HG03575 (cell line): Measurements from ENCODE around the gene ASMTL.
"Not testable (repeated sequence)": the region's sequence is repeated elsewhere in the genome, so short reads cannot be mapped to it uniquely, and the experiment has no call there.

Experiments
- ATAC-seq: cut with Tn5 transposase; IDR thresholded peaks from one replicate; pipeline ENCODE4 v1.9.1; 2021; ENCODE audit not compliant: unreplicated experiment, insufficient number of reproducible peaks, low FRiP score; ENCODE audit errors: extremely low read depth

The ASMTL gene, protein sequence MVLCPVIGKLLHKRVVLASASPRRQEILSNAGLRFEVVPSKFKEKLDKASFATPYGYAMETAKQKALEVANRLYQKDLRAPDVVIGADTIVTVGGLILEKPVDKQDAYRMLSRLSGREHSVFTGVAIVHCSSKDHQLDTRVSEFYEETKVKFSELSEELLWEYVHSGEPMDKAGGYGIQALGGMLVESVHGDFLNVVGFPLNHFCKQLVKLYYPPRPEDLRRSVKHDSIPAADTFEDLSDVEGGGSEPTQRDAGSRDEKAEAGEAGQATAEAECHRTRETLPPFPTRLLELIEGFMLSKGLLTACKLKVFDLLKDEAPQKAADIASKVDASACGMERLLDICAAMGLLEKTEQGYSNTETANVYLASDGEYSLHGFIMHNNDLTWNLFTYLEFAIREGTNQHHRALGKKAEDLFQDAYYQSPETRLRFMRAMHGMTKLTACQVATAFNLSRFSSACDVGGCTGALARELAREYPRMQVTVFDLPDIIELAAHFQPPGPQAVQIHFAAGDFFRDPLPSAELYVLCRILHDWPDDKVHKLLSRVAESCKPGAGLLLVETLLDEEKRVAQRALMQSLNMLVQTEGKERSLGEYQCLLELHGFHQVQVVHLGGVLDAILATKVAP

GRCh38 chrX:1452516-1453394, at the start of gene ASMTL:
Gene ASMTL, minus strand, starts transcription at chrX:1452909. Its CDS starts 69 bp downstream, at chrX:1452840.
- ATAC-seq = no peak

DNA sequence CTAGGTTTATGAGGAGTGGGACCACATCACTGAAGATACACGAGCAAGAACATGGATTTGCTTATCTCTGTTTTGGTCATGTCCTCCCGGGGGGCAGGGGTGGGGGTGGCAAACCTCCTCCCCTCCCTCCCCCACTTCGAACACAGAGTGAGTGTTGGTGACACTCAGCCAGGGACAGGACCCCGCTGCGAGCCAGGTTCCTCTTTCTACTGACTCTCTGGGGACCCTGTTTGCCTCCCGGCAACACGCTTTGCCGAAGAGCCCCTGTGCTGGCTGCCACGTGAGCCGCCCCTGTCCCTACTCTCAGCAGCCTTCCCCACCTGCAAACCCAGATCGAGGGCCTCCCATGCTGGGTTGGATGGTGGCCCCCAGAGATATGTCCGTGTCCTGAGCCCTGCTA, 49.5 kb upstream of the ASMTL start:
- ATAC-seq = peak; percentile 22

- ATAC-seq = peak; percentile 34
Observed at GRCh38 chrX:1500701-1501624, 48.3 kb upstream of the ASMTL start.

- ATAC-seq = no peak
Observed at GRCh38 chrX:1496076-1496475, 43.4 kb upstream of the ASMTL start.

DNA sequence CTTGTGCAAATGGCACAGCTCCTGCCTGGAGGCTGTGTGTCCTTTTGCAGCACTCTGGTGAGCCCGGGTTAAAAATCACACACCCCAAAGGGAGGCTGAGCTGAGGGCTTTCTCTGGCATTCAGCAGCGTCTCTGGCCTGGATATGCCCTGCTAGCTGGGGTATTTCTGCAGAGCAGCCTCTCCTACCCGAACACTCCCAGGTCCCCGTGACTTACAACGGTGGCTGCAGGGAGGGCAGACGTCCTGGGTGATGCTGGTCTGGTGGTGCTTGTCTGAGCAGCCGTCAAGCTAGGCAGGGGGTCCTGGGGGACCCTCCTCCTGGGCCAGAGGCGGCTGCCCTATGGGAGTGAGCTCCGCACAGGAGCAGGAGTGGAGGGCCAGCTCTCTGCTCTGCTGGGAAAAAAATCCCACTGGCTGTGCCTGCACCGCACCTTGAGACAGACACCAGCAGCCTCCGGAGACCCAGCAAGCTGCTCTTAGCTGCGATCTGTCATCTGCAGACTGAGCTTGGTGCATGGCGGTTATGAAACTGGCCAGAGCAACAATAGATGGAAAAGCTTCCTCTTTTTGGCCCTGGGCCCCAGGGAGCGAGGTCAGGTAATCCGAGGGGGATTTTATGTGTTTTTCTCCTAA, 41.3 kb upstream of the ASMTL start:
- ATAC-seq = peak; percentile 36

DNA sequence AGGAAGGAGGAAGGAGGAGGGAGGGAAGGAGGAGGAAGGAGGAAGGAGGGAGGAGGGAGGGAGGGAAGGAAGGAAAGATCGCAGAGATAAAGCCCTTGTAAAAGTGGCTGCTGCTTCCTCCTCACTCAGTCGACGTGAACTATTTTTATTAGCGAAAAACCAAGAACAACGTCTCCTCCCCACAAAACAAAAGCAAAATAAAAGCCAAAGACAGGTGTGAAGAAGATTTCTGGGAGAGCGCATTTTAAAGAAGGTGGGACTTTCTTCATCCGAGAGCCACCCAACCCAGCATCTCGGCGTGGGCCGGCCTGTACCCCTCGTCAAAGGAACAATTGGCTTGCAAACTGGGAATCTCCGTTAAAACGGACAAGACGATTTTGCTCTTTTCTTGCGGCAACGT, 40.7 kb upstream of the ASMTL start:
- no peak for ATAC-seq

- ATAC-seq = no peak
Observed at GRCh38 chrX:1492421-1493012, 39.8 kb upstream of the ASMTL start.

GRCh38 chrX:1491851-1492349, 39.2 kb upstream of the ASMTL start:
- ATAC-seq = peak; percentile 42

GRCh38 chrX:1491248-1491647, 38.5 kb upstream of the ASMTL start:
- not testable (repeated sequence) for ATAC-seq

DNA sequence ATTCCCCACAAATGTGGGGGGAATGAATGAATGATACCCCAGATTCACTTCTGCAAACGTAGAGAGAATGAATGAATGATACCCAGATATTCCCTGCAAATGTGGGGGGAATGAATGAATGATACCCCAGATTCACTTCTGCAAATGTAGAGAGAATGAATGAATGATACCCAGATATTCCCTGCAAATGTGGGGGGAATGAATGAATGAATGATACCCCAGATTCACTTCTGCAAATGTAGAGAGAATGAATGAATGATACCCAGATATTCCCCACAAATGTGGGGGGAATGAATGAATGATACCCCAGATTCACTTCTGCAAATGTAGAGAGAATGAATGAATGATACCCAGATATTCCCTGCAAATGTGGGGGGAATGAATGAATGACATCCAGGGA, 38.0 kb upstream of the ASMTL start:
- not testable (repeated sequence) for ATAC-seq

DNA sequence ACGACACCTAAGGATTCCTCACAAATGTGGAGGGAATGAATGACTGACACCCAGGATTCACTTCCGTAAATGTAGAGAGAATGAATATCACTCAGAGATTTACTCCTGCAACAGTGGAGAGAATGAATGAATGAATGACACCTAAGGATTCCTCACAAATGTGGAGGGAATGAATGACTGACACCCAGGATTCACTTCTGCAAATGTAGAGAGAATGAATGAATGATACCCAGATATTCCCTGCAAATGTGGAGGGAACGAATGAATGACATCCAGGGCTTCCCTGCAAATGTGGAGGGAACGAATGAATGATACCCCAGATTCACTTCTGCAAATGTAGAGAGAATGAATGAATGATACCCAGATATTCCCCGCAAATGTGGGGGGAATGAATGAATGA, 36.6 kb upstream of the ASMTL start:
- ATAC-seq = not testable (repeated sequence)

DNA sequence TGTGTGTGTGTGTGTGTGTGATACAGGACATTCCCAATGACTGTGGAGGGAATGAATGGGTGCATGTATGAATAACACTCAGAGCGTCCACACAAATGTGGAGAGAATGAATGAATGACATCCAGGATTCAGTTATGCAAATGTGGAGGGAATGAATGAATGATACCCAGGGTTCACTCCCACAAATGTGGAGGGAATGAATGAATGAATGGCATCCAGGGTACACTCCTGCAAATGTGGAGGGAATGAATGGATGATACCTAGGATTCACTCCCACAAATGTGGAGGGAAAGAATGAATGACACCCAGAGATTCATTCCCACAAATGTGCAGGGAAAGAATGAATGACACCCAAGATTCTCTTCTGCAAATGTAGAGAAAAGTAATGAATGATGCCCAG, 36.0 kb upstream of the ASMTL start:
- ATAC-seq = no peak

DNA sequence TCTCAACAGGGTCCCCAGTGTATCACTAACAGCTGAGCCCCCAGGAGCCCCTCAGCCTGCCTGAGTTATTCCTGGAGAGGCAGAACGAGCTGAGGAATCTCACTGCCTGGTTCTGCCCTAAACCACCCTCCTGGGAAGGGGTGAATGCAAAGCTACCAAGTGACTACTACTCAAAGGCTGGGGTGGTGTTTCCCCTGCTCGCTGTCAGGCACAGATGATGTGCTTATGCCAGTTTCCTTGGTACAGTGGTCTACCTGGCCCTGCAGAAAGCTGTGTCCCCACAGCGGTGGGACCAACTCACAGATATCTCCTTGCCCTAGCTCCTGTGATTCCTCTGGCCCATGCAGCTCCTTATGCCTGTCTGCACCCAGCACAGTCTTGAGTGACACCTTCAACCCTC, 35.4 kb upstream of the ASMTL start:
- no peak for ATAC-seq

GRCh38 chrX:1487401-1487800, 34.7 kb upstream of the ASMTL start:
- no peak for ATAC-seq

DNA sequence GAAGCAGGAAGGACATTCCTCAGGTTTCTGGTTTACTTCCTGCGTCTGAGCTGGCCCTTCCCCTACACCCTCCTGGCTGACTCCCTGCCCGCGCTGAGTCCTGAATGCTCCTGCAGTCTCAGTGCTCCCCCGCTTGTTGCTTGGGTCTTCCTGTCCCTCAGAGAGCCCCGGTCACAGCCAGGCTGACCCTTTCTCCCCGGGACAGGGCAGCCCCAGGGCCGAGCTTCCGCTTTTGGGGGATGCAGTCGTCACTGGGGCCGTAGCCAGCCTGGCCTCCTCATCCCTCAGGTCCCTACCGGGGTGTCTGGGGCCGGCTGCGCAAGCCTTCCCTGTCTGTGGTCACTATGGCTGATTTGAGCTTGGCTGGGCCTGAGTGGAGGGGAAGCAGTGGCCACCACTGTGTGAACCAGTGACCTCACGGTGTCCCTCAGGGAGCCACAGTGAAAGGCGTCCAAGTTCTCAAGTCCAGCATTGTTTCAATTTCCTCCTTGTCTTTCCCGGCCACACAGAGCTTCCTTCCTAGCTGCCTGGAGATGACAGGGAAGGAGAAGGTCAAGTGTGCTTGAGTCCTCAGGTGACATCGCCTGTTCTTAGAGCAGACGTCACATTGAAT, 34.1 kb upstream of the ASMTL start:
- ATAC-seq = no peak

DNA sequence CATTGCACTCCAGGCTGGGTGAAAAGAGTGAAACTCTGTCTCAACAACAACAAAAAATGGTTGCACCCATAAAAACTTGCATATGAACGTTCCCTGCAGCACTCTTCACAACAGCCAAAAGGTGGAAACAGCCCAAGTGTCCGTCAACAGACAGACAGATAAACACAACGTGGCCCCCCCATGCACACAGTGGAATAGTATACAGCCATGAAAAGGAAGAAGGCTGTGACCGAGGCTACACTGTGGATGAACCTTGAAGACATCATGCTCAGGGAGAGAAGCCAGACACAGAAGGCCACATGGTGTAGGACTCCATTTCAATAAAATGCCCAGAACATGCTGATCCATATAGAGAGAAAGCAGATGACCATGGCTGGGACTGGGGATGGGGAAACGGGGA, 33.5 kb upstream of the ASMTL start:
- ATAC-seq = no peak

GRCh38 chrX:1485033-1485432, 32.3 kb upstream of the ASMTL start:
- no peak for ATAC-seq
